Adrenal gland (tissue), 12 donors: ENCODE results near the gene DLGAP1. TPM values are rescaled to one million over a fixed set of nuclear protein-coding genes. Genes with fewer than 3 reads are reported as not detected.

Source experiments
- DNase-seq, 7 donors: peaks; one replicate each; pipeline ENCODE4 v3.0.0-alpha.2; 2019 to 2020
- H3K27ac ChIP-seq, 5 donors: fragments of 200-600 bp; sonication (generic) in 4 of 5; 1 replicate in 3 of 5; 2 replicates in 2 of 5; pipeline versions ENCODE4 v1.5.1 to v1.8.0; 2016 to 2020; ENCODE audit warnings: mild to moderate bottlenecking in 1 of 5
- H3K27me3 ChIP-seq: fragments of 200-600 bp; 2 replicates; pipeline ENCODE4 v1.8.0; 2021
- H3K36me3 ChIP-seq, 2 donors: fragments of 200-600 bp; replicated peaks in 1 of 2; 1 replicate in 1 of 2; 2 replicates in 1 of 2; pipeline versions ENCODE4 v1.5.1 to v1.8.0; 2018 to 2022
- H3K4me1 ChIP-seq, 2 donors: fragments of 200-600 bp; replicated peaks in 1 of 2; 1 replicate in 1 of 2; 2 replicates in 1 of 2; pipeline versions ENCODE4 v1.5.1 to v1.8.0; 2018 to 2021
- H3K4me3 ChIP-seq, 4 donors: fragments of 200-600 bp; sonication (generic) in 3 of 4; one replicate each; pipeline ENCODE4 v1.5.1; 2016 to 2018
- H3K9me3 ChIP-seq, 3 donors: fragments of 200-600 bp; sonication (generic) in 1 of 3; replicated peaks in 1 of 3; 1 replicate in 2 of 3; 2 replicates in 1 of 3; pipeline versions ENCODE4 v1.5.1 to v1.8.0; 2016 to 2021
- CTCF ChIP-seq, 6 experiments: fragments of 450-650 bp in 4 of 6; fragments of 200-600 bp in 2 of 6; sonication (generic) in 1 of 6; IDR thresholded peaks; 1 replicate in 5 of 6; 2 replicates in 1 of 6; pipeline versions ENCODE4 v1.5.1 to v1.8.0; 2016 to 2021; ENCODE audit warnings: antibody characterized with exemption in 6 of 6, mild to moderate bottlenecking in 2 of 6, moderate library complexity in 1 of 6
- POLR2A ChIP-seq, 2 donors: fragments of 450-650 bp; IDR thresholded peaks; one replicate each; pipeline ENCODE4 v1.6.1; 2017; ENCODE audit warnings: antibody characterized with exemption in 2 of 2, mild to moderate bottlenecking in 2 of 2, moderate library complexity in 1 of 2
- WGBS, 4 donors: extraction: QIAGEN DNeasy Blood & Tissue Kit in 2 of 4; methylation state at CpG; one replicate each; pipeline versions ENCODE4 v1.1.5 to v1.1.7; 2013 to 2017; 5-methylcytosine and 5-hydroxymethylcytosine counted together
- intact Hi-C, 2 donors: fragments of 100-400 bp; cut with DNase I; formaldehyde crosslinking; loops; one replicate each; pipeline versions ENCODE4 v1.14.1 to v1.15.0; 2022 to 2023
- polyA plus RNA-seq, 3 donors: library from polyadenylated mRNA; stranded (reverse); fragments of 200-250 nt in 2 of 3; fragments of 350-450 nt in 1 of 3; fragmentation: Illumina TruSeq in 1 of 3; extraction: RNeasy Lipid Tissue Mini Kit (QIAGEN cat#74804) in 1 of 3; gene quantifications; one replicate each; pipeline ENCODE4 v1.2.3, GENCODE V29; 2013 to 2014
- total RNA-seq, 9 donors: library from RNA; depleted of rRNA in 4 of 9; stranded (reverse); fragments of >200 nt in 4 of 9; fragments of 120-200 nt in 1 of 9; fragmentation: NEBNext Ultra II Directional in 1 of 9; extraction: Animal tissue kit (Norgen Biotek cat#: 25700) in 1 of 9; gene quantifications; one replicate each; pipeline versions ENCODE4 v1.1.0 to v1.2.4, GENCODE V29; 2013 to 2023
- donor health status: healthy with polysubstance abuse.
- donor health status: Bipolar disorder and iron deficiency.
- donor health status: DM: yes; HTN: yes; CAD: no.
- donor health status: DM: no; HTN: no; CAD: no.
- donor health status: DM: no; HTN: no; CAD: no.
- donor health status: DM: yes; HTN: yes; CAD: no.

Gene DLGAP1
- total and polyA plus RNA-seq, 12 donors: 1.7 to 30.9 (median 12.9) TPM

- TF ChIP-seq POLR2A (IDR thresholded peaks at IDR 0.05): no peak
- WGBS, 4 donors: 69 to 87% (median 81%) methylated on average over 3 of the region's 3 CpGs
- no peaks in the 10 kb centered on the region for H3K9me3 ChIP-seq
- no peaks in the 10 kb centered on the region for H3K36me3 ChIP-seq
- DNase-seq: no peak
- no peak overlapping the region for H3K4me3 ChIP-seq
- H3K27ac ChIP-seq: no peak overlapping the region
- H3K4me1 ChIP-seq: peaks cover 0 to 10% of the 10 kb centered on the region in 2 donors
- intact Hi-C loops: no loop called here
- no peaks in the 10 kb centered on the region for H3K27me3 ChIP-seq
Observed at GRCh38 chr18:3538954-3539617, 916.0 kb downstream of the DLGAP1 start.

- Histone ChIP-seq H3K4me1 (peaks cover 0 to 10% of the 10 kb centered on the region in 2 donors), H3K27ac (no peak overlapping the region), H3K36me3 (no peaks in the 10 kb centered on the region), H3K9me3 (no peaks in the 10 kb centered on the region), H3K27me3 (no peaks in the 10 kb centered on the region), H3K4me3 (no peak overlapping the region)
- TF ChIP-seq POLR2A (IDR thresholded peaks at IDR 0.05): no peak
- TF ChIP-seq CTCF (IDR thresholded peaks at IDR 0.05): no peak
- WGBS, 4 donors: 51 to 66% (median 59%) methylated on average over 3 of the region's 3 CpGs
- intact Hi-C loops: no loop called here
- DNase-seq: no peak
Observed at GRCh38 chr18:3538456-3538855, 916.7 kb downstream of the DLGAP1 start.

- Histone ChIP-seq H3K9me3 (no peaks in the 10 kb centered on the region), H3K4me1 (peaks cover 4 to 22% of the 10 kb centered on the region in 2 donors), H3K36me3 (no peaks in the 10 kb centered on the region), H3K27me3 (no peaks in the 10 kb centered on the region), H3K27ac (peak overlapping the region in 1 of 5 donors; percentile 24), H3K4me3 (no peak overlapping the region)
- TF ChIP-seq POLR2A (IDR thresholded peaks at IDR 0.05): no peak
- 84 to 93% (median 89%) methylated on average over 5 of the region's 5 CpGs for WGBS, 4 donors
- DNase-seq: no peak
- intact Hi-C loops: no loop called here
Observed at GRCh38 chr18:3530807-3531206, 924.3 kb downstream of the DLGAP1 start.

- WGBS, 4 donors: 40 to 70% (median 53%) methylated on average over 3 of the region's 3 CpGs
- no peak for DNase-seq
- TF ChIP-seq POLR2A (IDR thresholded peaks at IDR 0.05) (no peak), CTCF (IDR thresholded peaks at IDR 0.05) (no peak)
- Histone ChIP-seq H3K9me3 (no peaks in the 10 kb centered on the region), H3K4me1 (peaks cover 4 to 22% of the 10 kb centered on the region in 2 donors), H3K27me3 (no peaks in the 10 kb centered on the region), H3K36me3 (no peaks in the 10 kb centered on the region), H3K4me3 (no peak overlapping the region), H3K27ac (peak overlapping the region in 2 of 5 donors; percentile 62 to 65)
- intact Hi-C loops: no loop called here
Observed at GRCh38 chr18:3529601-3530000, 925.5 kb downstream of the DLGAP1 start.

- TF ChIP-seq POLR2A (IDR thresholded peaks at IDR 0.05) (no peak), CTCF (IDR thresholded peaks at IDR 0.05) (no peak)
- Histone ChIP-seq H3K27me3 (no peaks in the 10 kb centered on the region), H3K9me3 (no peaks in the 10 kb centered on the region), H3K27ac (peak overlapping the region; percentile 17 to 73 (median 46)), H3K36me3 (no peaks in the 10 kb centered on the region), H3K4me1 (peaks cover 4 to 22% of the 10 kb centered on the region in 2 donors), H3K4me3 (no peak overlapping the region)
- no peak for DNase-seq
- 92 to 95% (median 94%) methylated on average over 3 of the region's 3 CpGs for WGBS, 4 donors
- intact Hi-C loops: no loop called here
Observed at GRCh38 chr18:3529077-3529476, 926.0 kb downstream of the DLGAP1 start.
